IMR-90 (cell line): ENCODE data around the gene SHC4. TPM values are rescaled to one million over a fixed set of nuclear protein-coding genes. Genes with fewer than 3 reads are reported as not detected.
"Not testable (repeated sequence)": the region's sequence is repeated elsewhere in the genome, so short reads cannot be mapped to it uniquely, and the experiment has no call there.

Experiments
- ATAC-seq: fragments of 200-7000 bp; cut with Tn5 transposase; 2 replicates; pipeline ENCODE4 v1.9.1; 2020; ENCODE audit warnings: low read depth, mild to moderate bottlenecking, moderate library complexity
- BruUV-seq: library from RNA; stranded (reverse); fragments of 400-500 nt; replicated peaks from 2 replicates; lab custom pipeline; 2021; lab: Mats Ljungman, UMichigan
- CTCF ChIA-PET: fragments of 300-600 bp; formaldehyde crosslinking; extraction: SDS; loops from one replicate; lab custom pipeline; 2021; ENCODE audit warnings: antibody characterized with exemption; lab: Yijun Ruan, JAX
- POLR2A ChIA-PET: fragments of 300-600 bp; sonication (Branson Sonifier 250); formaldehyde crosslinking; loops from one replicate; lab custom pipeline; 2022; ENCODE audit warnings: antibody characterized with exemption; ENCODE audit not compliant: unreplicated experiment; lab: Charles Lee
- DNase-seq: peaks from one replicate; pipeline ENCODE4 v3.0.0; 2013
- H2AFZ ChIP-seq: replicated peaks from 2 replicates; pipeline ENCODE3; 2013; ENCODE audit warnings: low read length, mild to moderate bottlenecking; ENCODE audit not compliant: poor library complexity
- H2AK5ac ChIP-seq: 2 replicates; pipeline ENCODE4 v1.6.1; 2013; ENCODE audit warnings: low read depth, low read length, inconsistent platforms
- H2AK9ac ChIP-seq: replicated peaks from 2 replicates; pipeline ENCODE3; 2013; ENCODE audit warnings: mild to moderate bottlenecking, low read depth, low read length, moderate library complexity; ENCODE audit not compliant: poor library complexity
- H2BK120ac ChIP-seq: 2 replicates; pipeline ENCODE4 v1.6.1; 2013; ENCODE audit warnings: low read depth, low read length, inconsistent platforms
- H2BK15ac ChIP-seq: 3 replicates; pipeline ENCODE4 v1.6.1; 2013; ENCODE audit warnings: low read depth, low read length, inconsistent platforms
- H2BK20ac ChIP-seq: 2 replicates; pipeline ENCODE4 v1.6.1; 2013; ENCODE audit warnings: low read depth, mild to moderate bottlenecking, inconsistent platforms, low read length, moderate library complexity
- H2BK5ac ChIP-seq: 2 replicates; pipeline ENCODE4 v1.6.1; 2013; ENCODE audit warnings: mild to moderate bottlenecking, low read depth, low read length, inconsistent platforms; ENCODE audit not compliant: poor library complexity, severe bottlenecking
- H3K14ac ChIP-seq: replicated peaks from 2 replicates; pipeline ENCODE4 v1.6.1; 2013; ENCODE audit warnings: low read depth, low read length, inconsistent platforms
- H3K18ac ChIP-seq: 2 replicates; pipeline ENCODE4 v1.6.1; 2013; ENCODE audit warnings: low read depth, low read length, control low read depth
- H3K23ac ChIP-seq: 2 replicates; pipeline ENCODE4 v1.6.1; 2013; ENCODE audit warnings: low read depth, low read length, inconsistent platforms
- H3K27ac ChIP-seq: 2 replicates; pipeline ENCODE4 v1.5.1; 2013; ENCODE audit warnings: mild to moderate bottlenecking, control low read depth, low read length; ENCODE audit not compliant: insufficient read depth
- H3K27me3 ChIP-seq: 2 replicates; pipeline ENCODE4 v1.6.1; 2013; ENCODE audit warnings: low read length; ENCODE audit not compliant: control insufficient read depth, insufficient read depth
- H3K36me3 ChIP-seq: 2 replicates; pipeline ENCODE4 v1.6.1; 2013; ENCODE audit warnings: low read length, mixed read lengths; ENCODE audit not compliant: control insufficient read depth, insufficient read depth
- H3K4ac ChIP-seq: 2 replicates; pipeline ENCODE4 v1.6.1; 2013; ENCODE audit warnings: low read depth, low read length, inconsistent platforms
- H3K4me1 ChIP-seq: 2 replicates; pipeline ENCODE4 v1.6.1; 2013; ENCODE audit warnings: low read length, mixed read lengths; ENCODE audit not compliant: control insufficient read depth, insufficient read depth
- H3K4me2 ChIP-seq: 2 replicates; pipeline ENCODE4 v1.6.1; 2013; ENCODE audit warnings: low read depth, mild to moderate bottlenecking, control low read depth, low read length, moderate library complexity
- H3K4me3 ChIP-seq: 2 replicates; pipeline ENCODE4 v1.5.1; 2013; ENCODE audit warnings: low read depth, mild to moderate bottlenecking, control low read depth, low read length, moderate library complexity; ENCODE audit not compliant: insufficient read depth
- H3K56ac ChIP-seq: 2 replicates; pipeline ENCODE4 v1.6.1; 2013; ENCODE audit warnings: low read length, inconsistent platforms; ENCODE audit not compliant: insufficient read depth; ENCODE audit errors: extremely low read depth
- H3K79me1 ChIP-seq, 2 experiments: 2 replicates each; pipeline ENCODE4 v1.6.1; 2013; ENCODE audit warnings: low read length in 2 of 2, inconsistent platforms in 1 of 2, low read depth in 1 of 2
- H3K9ac ChIP-seq: 2 replicates; pipeline ENCODE4 v1.6.1; 2013; ENCODE audit warnings: low read depth, low read length, control low read depth
- H3K9me1 ChIP-seq: 2 replicates; pipeline ENCODE4 v1.6.1; 2013; ENCODE audit warnings: low read length, inconsistent platforms; ENCODE audit not compliant: insufficient read depth
- H3K9me3 ChIP-seq: 2 replicates; pipeline ENCODE4 v1.6.1; 2013; ENCODE audit warnings: low read length; ENCODE audit not compliant: control insufficient read depth, insufficient read depth
- H4K20me1 ChIP-seq: 2 replicates; pipeline ENCODE4 v1.6.1; 2013; ENCODE audit warnings: low read length, inconsistent platforms; ENCODE audit not compliant: insufficient read depth
- H4K5ac ChIP-seq: 2 replicates; pipeline ENCODE4 v1.6.1; 2013; ENCODE audit warnings: mild to moderate bottlenecking, low read depth, low read length, control low read depth
- H4K8ac ChIP-seq, 2 experiments: 2 replicates each; pipeline ENCODE4 v1.6.1; 2013; ENCODE audit warnings: low read depth in 2 of 2, low read length in 2 of 2, control low read depth in 1 of 2, inconsistent platforms in 1 of 2
- H4K91ac ChIP-seq: 2 replicates; pipeline ENCODE4 v1.6.1; 2013; ENCODE audit warnings: low read depth, low read length, inconsistent platforms; ENCODE audit not compliant: insufficient read depth
- WGBS, 2 experiments: methylation state at CpG; one replicate each; pipeline versions ENCODE4 v1.1.5 to v1.1.7; 2013; ENCODE audit warnings: missing lambda C conversion rate in 2 of 2; ENCODE audit not compliant: insufficient read length in 1 of 2; ENCODE audit errors: extremely low coverage in 2 of 2; 5-methylcytosine and 5-hydroxymethylcytosine counted together
- dilution Hi-C: fragments of 300-500 bp; cut with HindIII; formaldehyde crosslinking; loops from one replicate; pipeline ENCODE4 v1.14.3; 2018; ENCODE audit warnings: low sequenced_read_pairs; ENCODE audit not compliant: unreplicated experiment
- in situ Hi-C: fragments of 300-500 bp; cut with MboI; formaldehyde crosslinking; loops from 3 replicates; pipeline ENCODE4 v1.14.3; 2019; ENCODE audit warnings: low sequenced_read_pairs, inconsistent platforms, mixed read lengths
- intact Hi-C: fragments of 100-400 bp; cut with micrococcal nuclease; formaldehyde crosslinking; loops from 2 replicates; pipeline ENCODE4 v1.10.0; 2022
- polyA plus RNA-seq, 3 experiments: library from polyadenylated mRNA; depleted of rRNA; stranded (reverse); fragments of >200 nt; gene quantifications; 2 replicates each; pipeline ENCODE4 v1.2.3, GENCODE V29; 2012; ENCODE audit warnings: low replicate concordance in 1 of 3
- total RNA-seq: library from RNA; depleted of rRNA; stranded (reverse); fragments of >200 nt; gene quantifications from 2 replicates; pipeline ENCODE4 v1.2.3, GENCODE V29; 2012

SHC4 gene
- total and polyA plus RNA-seq, 2 of the 4 experiments (the other 2 are of a cell fraction) = 0.91 to 2.7 TPM

GRCh38 chr15:48790466-48791115 lies 173.1 kb downstream of the SHC4 start:
- 93% methylated on average over 9 of the region's 12 CpGs; no CpG with 5 or more reads in 1 of the 2 experiments for WGBS, 2 experiments
- dilution Hi-C loops, ATAC-seq, H3K9me3 ChIP-seq, H2BK5ac ChIP-seq, H4K5ac ChIP-seq, H2AK5ac ChIP-seq, H3K9me1 ChIP-seq, BruUV-seq, H3K4me2 ChIP-seq, H3K4me3 ChIP-seq, H3K56ac ChIP-seq, H3K4me1 ChIP-seq, H3K4ac ChIP-seq, H4K8ac ChIP-seq, H3K36me3 ChIP-seq, H3K79me1 ChIP-seq, H2BK15ac ChIP-seq, H2AFZ ChIP-seq, H3K23ac ChIP-seq, POLR2A ChIA-PET, H3K9ac ChIP-seq, H2AK9ac ChIP-seq, H3K18ac ChIP-seq, DNase-seq, H3K27me3 ChIP-seq, intact Hi-C loops, H3K27ac ChIP-seq, in situ Hi-C loops, H4K20me1 ChIP-seq, H2BK120ac ChIP-seq, H2BK20ac ChIP-seq, H4K91ac ChIP-seq, H3K14ac ChIP-seq: not testable (repeated sequence)
- CTCF ChIA-PET = interaction anchor here (0.5 to 1.2 kb wide), 4 partner anchors 9 to 139 kb away, joined by 3 to 4 read pairs (median 4); no protein-coding TSS in a partner anchor
